Inflammatory macrophage treated with lipopolysaccharide for 4 hours (primary cell): ENCODE data around the gene MCUB.
"Not testable (repeated sequence)": the region's sequence is repeated elsewhere in the genome, so short reads cannot be mapped to it uniquely, and the experiment has no call there.

Experiments
- DNase-seq: peaks from one replicate; pipeline ENCODE4 v3.0.0-alpha.2; 2020

MCUB gene

DNA sequence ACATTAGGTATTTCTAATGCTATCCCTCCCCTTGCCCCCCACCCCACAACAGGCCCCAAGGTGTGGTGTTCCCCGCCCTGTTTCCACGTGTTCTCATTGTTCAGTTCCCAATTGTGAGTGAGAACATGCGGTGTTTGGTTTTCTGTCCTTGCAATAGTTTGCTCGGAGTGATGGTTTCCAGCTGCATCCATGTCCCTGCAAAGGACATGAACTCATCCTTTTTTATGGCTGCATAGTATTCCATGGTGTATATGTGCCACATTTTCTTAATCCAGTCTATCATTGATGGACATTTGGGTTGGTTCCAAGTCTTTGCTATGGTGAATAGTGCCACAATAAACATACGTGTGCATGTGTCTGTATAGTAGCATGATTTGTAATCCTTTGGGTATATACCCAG lies 20.0 kb downstream of the MCUB start:
- DNase-seq, result not testable (repeated sequence)

DNA sequence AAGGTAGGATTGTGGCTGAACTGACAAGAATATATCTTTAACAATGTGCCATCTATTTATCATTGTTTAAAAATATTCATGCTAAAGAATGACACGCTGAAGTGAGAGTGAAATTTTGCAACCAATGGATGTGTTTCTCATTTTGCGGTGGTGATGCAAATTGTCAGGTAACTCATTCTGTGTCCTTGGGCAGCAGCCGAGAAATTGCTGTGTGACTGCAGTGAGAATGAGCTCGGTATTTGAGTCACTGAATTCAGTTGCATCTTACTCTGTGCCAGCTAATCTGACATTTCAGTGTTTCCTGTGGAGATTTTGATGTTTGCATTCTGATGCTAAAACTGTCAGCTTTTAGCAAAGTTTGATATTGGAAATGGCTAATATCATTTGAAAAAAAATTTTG lies 28.1 kb downstream of the MCUB start:
- no peak for DNase-seq

DNA sequence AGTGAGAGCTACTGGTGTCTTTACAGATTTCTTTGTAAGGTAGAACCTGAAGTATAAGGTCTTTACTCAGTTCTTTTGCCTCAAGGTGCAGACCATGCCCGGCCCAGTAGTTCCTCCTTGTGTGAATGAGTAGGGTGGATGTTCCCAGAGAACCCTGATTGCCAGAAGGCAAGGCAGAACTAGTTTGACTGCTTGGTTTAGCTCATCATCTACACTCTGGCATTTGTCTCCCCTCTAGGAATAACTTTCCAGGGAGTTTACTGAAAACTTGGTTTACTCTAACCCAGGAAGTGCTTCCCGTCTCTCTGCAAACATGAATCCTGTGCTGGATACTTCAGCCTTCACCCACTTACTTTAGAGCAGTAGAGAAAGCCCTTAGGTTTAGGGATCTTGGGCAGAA lies 29.1 kb downstream of the MCUB start:
- DNase-seq, result no peak

DNA sequence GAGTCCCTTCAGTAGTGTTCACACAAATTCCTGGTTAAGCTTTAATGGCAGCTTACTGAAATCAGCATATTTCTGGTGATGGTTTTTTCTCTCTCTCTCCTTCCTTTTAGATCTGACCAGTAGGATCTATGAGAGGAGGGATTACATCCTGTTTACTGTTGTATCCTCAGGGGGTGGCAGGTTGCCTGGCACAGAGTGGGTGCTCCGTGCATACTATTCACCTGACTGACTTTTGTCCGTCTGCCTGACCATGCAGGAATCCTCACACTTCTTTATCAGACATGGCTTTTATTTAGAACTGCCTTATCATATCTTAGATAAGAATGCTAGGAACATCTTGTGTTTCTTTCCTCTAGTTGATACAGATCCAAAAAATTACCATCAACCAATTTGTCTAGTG lies 29.6 kb downstream of the MCUB start:
- DNase-seq, result no peak

DNA sequence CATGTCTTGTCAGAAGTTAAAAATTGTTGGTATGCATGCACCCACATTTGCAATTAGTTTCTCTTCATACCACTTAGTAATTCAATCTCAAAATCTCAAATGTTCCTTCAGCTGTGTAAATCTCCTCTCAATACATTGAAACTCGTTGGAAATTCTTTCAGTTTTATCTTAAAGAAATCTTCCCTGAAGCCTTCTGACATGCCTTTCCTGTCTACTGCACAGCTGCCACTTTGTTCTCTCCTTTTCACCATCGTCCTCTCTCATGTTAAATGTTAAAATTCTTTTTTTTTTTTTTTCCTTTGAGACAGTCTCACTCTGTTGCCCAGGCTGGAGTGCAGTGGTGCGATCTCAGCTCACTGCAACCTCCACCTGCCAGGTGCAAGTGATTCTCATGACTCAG lies 30.9 kb downstream of the MCUB start:
- DNase-seq, result no peak

DNA sequence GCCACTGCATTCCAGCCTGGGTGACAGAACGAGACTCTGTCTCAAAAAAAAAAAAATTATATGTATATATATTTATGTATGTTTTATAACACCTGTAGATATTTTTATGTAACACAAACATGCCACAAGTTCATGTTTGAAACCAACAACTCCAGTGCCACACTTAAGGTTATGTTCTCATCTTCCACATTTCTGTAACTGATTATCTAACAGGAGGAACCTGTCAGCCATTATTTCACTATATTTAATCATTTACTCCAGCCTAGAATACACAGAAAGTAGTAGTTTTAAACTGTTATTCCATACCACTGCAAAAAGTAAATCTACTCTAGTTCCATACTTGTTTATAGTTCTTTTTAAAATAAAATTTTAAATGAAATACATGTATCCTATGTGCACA lies 32.3 kb downstream of the MCUB start:
- DNase-seq, result no peak

DNA sequence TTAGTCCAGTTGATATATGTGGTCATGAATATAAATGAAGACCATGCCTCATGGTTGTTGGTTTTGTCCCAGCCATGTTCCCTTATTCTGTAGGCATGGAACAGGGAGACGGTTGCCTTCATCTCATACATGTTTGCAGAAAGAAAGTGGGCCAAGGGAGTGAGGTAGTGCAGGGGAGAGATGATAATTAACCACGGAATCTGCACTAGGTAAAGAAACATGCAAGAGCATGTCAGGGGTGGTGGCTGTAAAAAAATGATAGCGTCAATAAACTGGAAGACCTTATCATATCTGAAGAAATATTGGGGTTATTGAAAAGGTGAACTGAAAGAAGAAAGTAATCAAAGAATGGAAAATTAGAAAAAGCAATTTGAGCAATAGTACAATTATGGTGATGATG lies 35.1 kb downstream of the MCUB start:
- DNase-seq, result not testable (repeated sequence)

DNA sequence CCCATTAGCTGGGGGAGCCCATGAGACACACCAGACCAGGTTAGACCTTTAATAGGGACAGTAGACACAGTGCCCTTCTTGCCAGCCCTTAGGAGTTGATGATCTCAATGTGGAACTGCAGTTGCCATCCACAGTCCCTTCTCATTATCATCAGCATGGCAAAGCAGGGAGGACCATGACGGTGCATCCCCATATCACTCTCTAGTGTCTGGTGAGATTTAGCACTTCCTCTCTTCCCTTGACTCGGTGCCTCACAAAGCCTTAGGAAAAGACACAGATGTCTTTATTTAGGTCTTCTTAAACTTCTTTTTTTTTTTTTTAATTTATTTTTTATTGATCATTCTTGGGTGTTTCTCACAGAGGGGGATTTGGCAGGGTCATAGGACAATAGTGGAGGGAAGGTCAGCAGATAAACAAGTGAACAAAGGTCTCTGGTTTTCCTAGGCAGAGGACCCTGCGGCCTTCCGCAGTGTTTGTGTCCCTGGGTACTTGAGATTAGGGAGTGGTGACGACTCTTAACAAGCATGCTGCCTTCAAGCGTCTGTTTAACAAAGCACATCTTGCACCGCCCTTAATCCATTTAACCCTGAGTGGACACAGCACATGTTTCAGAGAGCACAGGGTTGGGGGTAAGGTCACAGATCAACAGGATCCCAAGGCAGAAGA lies 36.5 kb downstream of the MCUB start:
- not testable (repeated sequence) for DNase-seq

DNA sequence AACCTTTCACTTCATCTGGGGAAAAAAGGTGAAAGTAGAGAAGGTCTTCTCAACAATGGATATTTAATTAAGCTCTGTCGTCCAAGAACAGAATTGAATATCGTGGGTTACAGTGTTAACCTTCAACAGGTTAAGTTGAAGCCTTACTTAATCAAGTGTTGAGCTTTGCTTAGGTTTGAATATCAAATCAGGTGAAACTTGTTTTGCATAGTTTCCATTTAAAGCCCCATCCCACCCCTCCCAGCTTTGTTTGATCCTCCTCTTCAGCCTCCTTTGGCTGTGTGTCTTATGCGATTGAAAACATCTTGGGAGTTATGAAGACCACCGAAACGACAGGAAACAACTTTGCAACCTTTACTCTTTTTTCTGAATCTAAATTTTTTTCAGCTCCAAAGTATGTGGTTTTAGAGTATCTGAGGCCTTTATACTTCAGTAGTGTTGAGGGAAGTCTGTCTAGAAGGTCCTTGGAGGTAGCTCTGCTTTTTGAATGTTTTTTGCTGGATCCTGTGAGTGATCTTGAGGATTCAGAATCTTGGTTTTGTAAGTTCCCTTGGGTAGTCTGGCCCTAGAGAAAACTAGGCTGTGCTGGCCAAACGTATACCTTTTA lies 39.1 kb downstream of the MCUB start:
- no peak for DNase-seq

DNA sequence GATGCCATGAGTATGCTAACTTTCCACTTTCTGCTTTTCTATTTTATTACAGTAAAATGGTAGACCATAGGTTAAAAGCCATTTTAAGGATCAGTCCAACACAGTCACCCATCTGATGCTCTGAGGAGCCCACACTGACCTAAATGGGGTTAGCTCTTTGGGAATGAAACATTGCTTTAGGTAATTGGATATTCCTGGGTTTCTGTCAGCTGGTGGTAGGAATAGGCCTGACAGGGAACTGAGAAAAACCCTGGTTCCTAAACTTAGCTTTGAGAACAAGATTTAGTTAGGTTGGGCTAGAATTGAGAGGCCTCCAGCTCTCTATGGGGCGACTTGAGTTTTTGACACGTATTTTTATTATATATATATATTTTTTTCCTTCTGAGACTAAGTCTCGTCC lies 40.4 kb downstream of the MCUB start:
- DNase-seq, result no peak

DNA sequence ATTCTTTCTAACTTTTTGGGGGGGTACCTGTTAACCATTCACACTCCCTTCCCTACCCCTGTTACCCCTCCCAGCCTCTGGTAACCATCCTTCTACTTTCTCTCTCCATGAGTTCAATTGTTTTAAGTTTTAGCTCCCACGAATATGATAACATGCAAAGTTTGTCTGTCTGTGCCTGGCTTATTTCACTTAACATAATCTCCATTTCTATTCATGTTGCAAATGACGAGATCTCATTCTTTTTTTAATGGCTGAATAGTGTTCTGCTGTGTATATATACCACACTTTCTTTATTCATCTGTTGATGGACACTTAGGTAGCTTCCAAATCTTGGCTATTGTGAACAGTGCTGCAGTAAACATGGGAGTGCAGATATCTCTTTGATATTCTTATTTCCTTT lies 41.3 kb downstream of the MCUB start:
- no peak for DNase-seq

DNA sequence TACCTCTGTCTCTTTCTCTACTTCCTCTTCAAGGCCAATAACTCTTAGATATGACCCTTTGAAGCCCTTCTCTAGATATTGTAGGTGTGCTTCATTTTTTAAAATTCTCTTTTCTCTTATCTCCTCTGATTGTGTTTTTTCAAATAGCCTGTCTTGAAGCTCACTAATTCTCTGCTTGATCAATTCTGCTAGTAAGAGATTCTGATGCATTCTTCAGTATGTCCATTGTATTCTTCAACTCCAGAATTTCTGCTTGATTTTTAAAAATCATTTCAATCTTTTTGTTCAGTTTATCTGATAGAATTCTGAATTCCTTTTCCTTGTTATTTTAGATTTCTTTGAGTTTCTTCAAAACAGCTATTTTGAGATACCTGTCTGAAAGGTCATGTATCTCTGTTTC lies 47.9 kb downstream of the MCUB start:
- DNase-seq, result no peak

DNA sequence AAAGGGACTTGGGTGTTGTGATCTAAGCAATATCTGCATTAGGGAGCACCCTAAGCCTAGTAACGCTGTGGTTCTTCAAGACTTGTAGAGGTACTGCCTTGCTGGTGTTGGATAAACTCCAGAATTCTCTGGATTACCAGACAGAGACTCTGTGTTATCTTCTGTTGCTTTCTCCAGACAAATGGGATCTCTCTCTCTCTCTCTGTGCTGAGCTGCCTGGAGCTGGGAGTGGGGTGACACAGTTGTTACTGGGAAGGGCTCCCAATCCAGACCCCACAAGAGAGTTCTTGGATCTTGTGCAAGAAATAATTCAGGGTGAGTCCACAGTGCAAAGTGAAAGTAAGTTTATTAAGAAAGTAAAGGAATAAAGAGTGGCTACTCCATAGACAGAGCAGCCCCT lies 48.8 kb downstream of the MCUB start:
- no peak for DNase-seq

DNA sequence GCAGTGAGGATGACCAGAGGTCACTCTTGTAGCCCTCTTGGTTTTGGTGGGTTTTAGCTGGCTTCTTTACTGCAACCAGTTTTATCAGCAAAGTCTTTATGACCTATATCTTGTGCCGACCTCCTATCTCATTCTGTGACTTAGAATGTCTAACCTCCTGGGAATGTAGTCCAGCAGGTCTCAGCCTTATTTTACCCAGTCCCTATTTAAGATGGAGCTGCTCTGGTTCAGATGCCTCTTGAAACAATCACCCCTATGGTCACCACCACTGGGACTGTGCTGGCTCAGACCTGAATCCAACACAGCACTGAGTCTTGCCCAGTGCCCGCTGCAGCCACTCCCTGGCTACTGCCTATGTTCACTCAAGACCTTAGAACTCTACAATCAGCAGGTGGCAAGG lies 49.4 kb downstream of the MCUB start:
- no peak for DNase-seq

DNA sequence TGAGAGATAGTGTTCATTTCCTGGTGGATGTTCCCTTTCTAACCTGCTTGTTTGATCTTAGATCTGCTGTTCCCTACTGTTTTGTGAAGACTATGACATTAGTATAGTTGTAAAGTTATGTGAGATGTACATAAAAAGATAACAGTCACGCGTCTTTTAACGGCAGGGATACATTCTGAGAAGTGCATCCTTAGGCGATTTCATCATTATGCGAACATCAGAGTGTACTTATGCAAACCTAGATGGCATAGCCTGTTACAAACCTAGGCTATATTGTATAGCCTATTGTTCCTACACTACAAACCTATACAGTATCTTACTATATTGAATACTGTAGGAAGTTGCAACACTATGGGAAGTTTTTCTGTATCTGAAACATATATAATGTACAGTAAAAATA lies 50.4 kb downstream of the MCUB start:
- DNase-seq, result no peak

DNA sequence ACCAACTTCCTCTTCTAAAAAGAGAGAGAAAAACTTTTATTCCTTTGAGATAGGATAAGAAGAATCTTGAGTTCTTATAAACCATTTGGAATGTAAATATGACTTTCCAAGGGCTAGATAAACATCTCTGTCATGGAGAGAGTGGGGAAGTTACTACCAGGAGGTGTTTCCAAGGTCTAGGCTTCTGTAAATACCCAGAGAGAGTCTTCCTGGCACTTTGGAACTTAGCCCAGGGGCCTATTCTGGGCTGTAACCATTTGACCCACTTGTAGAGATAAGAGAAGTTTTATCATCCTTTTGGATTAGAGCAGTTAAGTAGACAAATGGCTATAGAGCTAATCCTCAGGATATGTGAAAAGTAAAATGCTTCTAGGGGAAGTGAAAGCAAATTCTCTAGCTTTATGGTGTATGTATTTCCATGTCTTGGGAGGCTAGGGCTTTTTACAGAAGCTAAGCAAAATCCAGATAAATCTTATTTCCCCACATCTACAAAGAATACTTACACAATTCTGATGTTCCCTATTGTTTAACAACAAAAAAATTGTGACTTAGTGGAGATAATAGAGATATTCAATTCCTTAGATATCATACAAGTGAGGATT lies 51.1 kb downstream of the MCUB start:
- DNase-seq, result peak; percentile 48

DNA sequence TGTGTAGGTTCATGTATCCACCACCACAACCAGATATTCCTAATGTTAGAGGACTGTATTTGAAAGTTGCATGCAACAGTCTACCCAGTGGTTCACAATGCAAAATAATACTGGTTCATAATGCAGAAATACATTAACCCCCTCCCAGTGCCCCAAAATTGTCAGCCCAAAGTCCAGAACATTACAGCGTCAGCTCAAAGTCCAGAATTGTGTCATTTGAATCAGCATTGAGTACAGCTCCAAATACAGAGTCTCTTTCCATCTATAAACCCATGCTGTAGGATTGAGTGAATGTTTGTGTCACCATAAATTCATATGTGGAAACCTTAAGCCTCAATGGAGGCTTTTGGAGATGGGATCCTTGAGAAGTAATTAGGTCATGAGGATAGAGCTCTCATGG lies 54.0 kb downstream of the MCUB start:
- DNase-seq, result no peak

DNA sequence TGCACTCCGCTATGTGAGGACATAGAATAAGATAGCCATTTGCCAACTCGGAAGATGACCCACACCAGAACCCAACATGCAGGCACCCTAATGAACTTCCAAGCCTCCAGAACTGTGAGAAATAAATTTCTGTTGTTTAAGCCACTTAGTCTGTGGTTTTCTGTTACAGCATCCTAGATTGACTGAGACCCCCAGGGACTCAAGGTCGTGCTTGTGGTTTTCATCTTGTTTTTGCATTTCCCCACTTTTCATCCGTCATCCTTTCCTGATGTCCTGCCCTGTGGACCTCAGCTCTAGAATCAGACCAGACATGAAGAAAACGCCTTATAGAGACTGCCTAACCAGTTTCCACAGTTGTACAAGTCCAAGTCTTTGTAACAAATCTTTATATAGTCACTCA lies 54.4 kb downstream of the MCUB start:
- DNase-seq, result no peak

DNA sequence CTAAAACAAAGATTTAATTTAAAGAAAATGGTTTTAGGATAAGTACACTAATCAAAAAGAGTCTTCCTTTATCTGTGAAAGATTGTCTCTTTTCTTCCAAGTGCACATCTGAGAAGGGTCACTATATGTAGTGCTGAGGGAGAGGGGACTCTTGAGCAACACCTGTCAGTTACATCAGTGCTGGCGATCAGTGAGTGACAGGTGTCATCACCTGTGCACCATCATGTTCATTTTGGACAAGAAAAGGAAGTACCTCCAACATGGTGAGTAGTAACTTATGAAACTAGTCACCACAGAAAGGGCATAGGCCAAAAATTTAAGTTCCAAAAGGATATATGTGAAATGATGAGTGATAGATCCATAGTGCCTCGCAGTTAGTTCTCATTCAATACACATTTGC lies 55.7 kb downstream of the MCUB start:
- no peak for DNase-seq

DNA sequence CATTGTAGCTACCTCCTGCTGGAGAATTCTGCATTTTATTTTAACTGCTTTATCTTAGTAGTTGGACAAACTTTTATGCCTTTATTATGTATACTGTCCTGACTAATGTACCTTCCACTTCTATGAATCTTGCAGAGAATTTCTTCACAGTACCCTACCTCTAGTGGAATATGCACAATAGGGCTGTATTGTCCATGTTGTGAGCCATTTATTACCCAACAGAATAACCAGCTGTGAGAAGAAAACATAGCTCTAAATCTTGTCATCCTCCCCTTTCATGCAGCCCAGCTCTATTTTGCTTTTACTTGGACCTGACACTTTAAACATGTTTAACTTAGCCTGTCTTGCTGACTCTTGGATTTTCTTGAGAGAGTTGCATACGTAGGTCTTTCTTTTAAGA lies 56.2 kb downstream of the MCUB start:
- no peak for DNase-seq

DNA sequence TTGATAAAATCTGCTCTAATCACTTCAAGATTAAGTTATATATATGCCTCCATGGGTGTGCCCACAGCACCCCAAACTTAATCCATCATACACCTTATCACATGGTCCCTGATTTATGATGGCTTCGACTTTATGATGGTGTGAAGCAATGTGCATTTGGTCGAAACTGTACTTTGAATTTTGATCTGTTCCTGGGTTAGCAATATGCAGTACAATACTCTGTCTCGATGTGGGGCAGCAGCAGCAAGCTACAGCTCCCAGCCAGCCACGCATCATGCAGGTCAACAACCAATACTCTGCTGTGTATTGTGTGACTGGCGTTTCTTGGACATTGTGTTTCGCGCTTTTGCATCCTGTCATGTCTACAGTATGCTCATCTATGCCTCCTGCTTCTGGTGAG lies 62.6 kb downstream of the MCUB start:
- no peak for DNase-seq

DNA sequence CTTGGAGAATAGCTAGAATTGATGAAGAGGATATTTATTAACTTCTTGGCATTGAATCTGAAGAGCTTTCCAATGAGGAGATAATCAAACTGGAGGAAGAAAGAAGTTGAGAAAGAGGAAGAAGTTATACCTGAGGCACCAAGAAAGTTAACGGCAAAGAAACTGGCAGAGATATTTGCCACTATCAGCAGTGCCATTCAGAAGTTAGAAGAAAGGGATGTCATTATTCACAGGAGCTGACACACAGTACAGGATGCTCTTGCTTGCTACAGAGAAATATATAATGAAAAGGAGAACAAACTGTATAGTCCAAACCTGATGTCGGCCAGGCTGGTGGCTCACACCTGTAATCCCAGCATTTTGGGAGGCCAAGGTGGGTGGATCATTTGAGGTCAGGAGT lies 64.5 kb downstream of the MCUB start:
- no peak for DNase-seq

DNA sequence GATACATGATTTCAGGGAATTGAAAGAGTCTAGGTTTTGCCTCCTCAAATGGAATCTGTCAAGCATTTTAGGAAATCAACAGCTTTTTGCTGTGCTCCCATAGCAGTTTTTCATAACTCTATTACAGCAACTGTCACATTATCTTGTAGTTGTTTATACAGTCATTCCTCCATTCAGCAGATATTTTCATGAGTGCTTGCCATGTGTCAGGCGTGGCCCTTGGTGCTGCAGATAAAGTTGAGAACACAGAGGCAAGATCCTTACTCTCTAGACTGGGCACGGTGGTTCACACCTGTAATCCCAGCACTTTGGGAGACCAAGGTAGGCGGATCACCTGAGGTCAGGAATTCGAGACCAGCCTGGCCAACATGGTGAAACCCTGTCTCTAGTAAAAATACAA lies 67.3 kb downstream of the MCUB start:
- DNase-seq, result no peak

DNA sequence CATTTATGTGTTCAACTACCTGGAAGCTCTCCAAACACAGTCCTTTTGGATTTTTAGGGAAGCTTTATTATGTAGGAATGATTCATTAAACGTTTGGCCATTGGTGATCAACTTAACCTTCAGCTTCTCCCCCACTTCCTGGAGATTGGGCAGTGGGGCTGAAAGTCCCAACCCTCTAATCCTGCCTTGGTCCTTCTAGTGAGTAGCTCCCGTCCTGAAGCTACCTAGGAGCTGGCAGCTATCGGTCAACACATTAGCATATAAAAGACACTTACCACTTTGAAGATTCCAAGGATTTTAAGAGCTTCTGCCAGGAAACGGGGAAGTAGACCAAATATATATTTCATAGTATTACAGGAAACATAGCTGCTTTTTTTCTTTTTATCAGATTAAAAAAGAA lies 69.7 kb downstream of the MCUB start:
- DNase-seq, result no peak

DNA sequence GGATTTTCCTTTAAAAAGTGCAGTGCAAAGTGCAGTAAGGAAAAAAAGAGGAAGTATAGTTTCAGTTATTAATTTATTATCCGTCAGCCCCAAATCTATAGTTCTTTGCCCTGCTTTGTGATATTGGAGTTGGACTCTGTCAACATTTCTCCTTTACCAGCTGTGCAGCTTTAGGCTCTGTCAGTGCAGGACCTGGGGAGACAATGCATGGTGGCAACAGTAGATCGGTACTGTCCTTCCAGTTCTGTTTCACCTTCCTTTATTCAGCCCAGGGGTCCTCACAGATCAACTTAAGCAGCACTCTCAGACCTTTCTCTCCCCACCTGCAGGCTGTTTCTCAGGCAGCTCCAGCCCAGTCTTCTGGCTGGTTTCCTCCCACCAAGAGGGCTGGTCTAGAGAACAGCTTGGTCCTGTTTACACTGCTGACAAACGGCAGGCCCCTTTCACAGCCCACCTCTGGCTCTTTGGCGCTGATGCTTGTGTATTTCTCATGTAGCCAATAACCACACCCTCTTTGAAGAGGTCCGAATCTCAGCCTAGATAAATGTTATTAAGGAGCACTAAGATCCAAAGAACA lies 71.6 kb downstream of the MCUB start:
- no peak for DNase-seq
